PC-3 (cell line): ENCODE results near the gene GOSR1. TPM values are rescaled to one million over a fixed set of nuclear protein-coding genes. Genes with fewer than 3 reads are reported as not detected.
"Not testable (repeated sequence)": the region's sequence is repeated elsewhere in the genome, so short reads cannot be mapped to it uniquely, and the experiment has no call there.

Source experiments
- ATAC-seq: fragments of 200-7000 bp; cut with Tn5 transposase; 2 replicates; pipeline ENCODE4 v1.9.1; 2020; ENCODE audit warnings: mild to moderate bottlenecking, moderate library complexity
- BruUV-seq: library from RNA; stranded (reverse); fragments of 400-500 nt; replicated peaks from 2 replicates; lab custom pipeline; 2021; lab: Mats Ljungman, UMichigan
- CTCF ChIA-PET: fragments of 300-600 bp; sonication (Branson Sonifier 250); formaldehyde crosslinking; loops from one replicate; lab custom pipeline; 2022; ENCODE audit warnings: antibody characterized with exemption; lab: Charles Lee
- POLR2A ChIA-PET: fragments of 300-600 bp; sonication (Branson Sonifier 250); formaldehyde crosslinking; loops from one replicate; lab custom pipeline; 2022; ENCODE audit warnings: antibody characterized with exemption; ENCODE audit not compliant: unreplicated experiment; lab: Charles Lee
- DNase-seq: peaks from one replicate; pipeline ENCODE4 v3.0.0-alpha.2; 2015
- H2AFZ ChIP-seq: fragments of 300-600 bp; sonication (generic); 2 replicates; pipeline ENCODE4 v1.6.0; 2016; ENCODE audit warnings: antibody characterized with exemption, low read length
- H3F3A ChIP-seq: fragments of 300-600 bp; sonication (generic); one replicate; pipeline ENCODE4 v1.6.0; 2017; ENCODE audit warnings: antibody characterized with exemption, low read length, control low read depth, mild to moderate bottlenecking; ENCODE audit not compliant: unreplicated experiment
- H3K27ac ChIP-seq: fragments of 300-600 bp; sonication (generic); 2 replicates; pipeline ENCODE4 v1.5.1; 2016; ENCODE audit warnings: mild to moderate bottlenecking, low read length
- H3K27me3 ChIP-seq: fragments of 300-600 bp; sonication (generic); 2 replicates; pipeline ENCODE4 v1.6.1; 2016; ENCODE audit warnings: low read length, mixed read lengths
- H3K36me3 ChIP-seq: fragments of 300-600 bp; sonication (generic); 2 replicates; pipeline ENCODE4 v1.6.1; 2016; ENCODE audit warnings: low read depth, mixed run types, low read length, mixed read lengths
- H3K4me1 ChIP-seq: fragments of 300-600 bp; sonication (generic); 2 replicates; pipeline ENCODE4 v1.5.1; 2016; ENCODE audit warnings: low read length; ENCODE audit not compliant: insufficient read depth
- H3K4me2 ChIP-seq: fragments of 300-600 bp; sonication (generic); 2 replicates; pipeline ENCODE4 v1.6.0; 2016; ENCODE audit warnings: low read length
- H3K4me3 ChIP-seq: fragments of 300-600 bp; sonication (generic); 2 replicates; pipeline ENCODE4 v1.5.1; 2016; ENCODE audit warnings: mild to moderate bottlenecking, low read length, mixed read lengths
- H3K79me2 ChIP-seq: fragments of 300-600 bp; sonication (generic); 2 replicates; pipeline ENCODE4 v1.6.1; 2017; ENCODE audit warnings: low read length, mixed read lengths
- H3K9ac ChIP-seq: fragments of 300-600 bp; sonication (generic); 2 replicates; pipeline ENCODE4 v1.6.0; 2016; ENCODE audit warnings: mild to moderate bottlenecking, low read length
- H3K9me2 ChIP-seq: fragments of 300-600 bp; sonication (generic); replicated peaks from 2 replicates; pipeline ENCODE4 v1.6.1; 2016; ENCODE audit warnings: mixed run types, low read length, mixed read lengths
- H3K9me3 ChIP-seq: fragments of 300-600 bp; sonication (generic); 2 replicates; pipeline ENCODE4 v1.6.1; 2016; ENCODE audit warnings: low read length, mixed read lengths
- H4K20me1 ChIP-seq: fragments of 300-600 bp; sonication (generic); 2 replicates; pipeline ENCODE4 v1.6.1; 2016; ENCODE audit warnings: low read length, mixed read lengths
- CTCF ChIP-seq: fragments of 300-600 bp; sonication (generic); conservative IDR thresholded peaks from 2 replicates; pipeline ENCODE4 v1.5.1; 2017; ENCODE audit warnings: antibody characterized with exemption, low read depth, mild to moderate bottlenecking, low read length
- EZH2 ChIP-seq: fragments of 300-600 bp; sonication (generic); IDR thresholded peaks from one replicate; pipeline ENCODE4 v1.6.1; 2017; ENCODE audit warnings: antibody characterized with exemption, mild to moderate bottlenecking, low read length; ENCODE audit not compliant: unreplicated experiment
- EZH2phosphoT487 ChIP-seq: fragments of 300-600 bp; sonication (generic); IDR thresholded peaks from 2 replicates; pipeline ENCODE4 v1.6.1; 2018; ENCODE audit warnings: mild to moderate bottlenecking, antibody characterized with exemption, low read length, borderline replicate concordance
- intact Hi-C: fragments of 100-400 bp; cut with micrococcal nuclease; formaldehyde crosslinking; loops from 2 replicates; pipeline ENCODE4 v1.9.0; 2023
- total RNA-seq: library from RNA; depleted of rRNA; stranded (reverse); fragments of >200 nt; gene quantifications from 2 replicates; pipeline ENCODE4 v1.2.3, GENCODE V29; 2014

GOSR1 gene
- total RNA-seq, 1 experiment from 2014 or later, result 22.2 TPM

GRCh38 chr17:30552994-30553566 is 75.9 kb downstream of the GOSR1 start:
- intact Hi-C loops, result no loop called here
- Histone ChIP-seq H3K36me3 (no peaks in the 10 kb centered on the region), H3K79me2 (no peaks in the 10 kb centered on the region), H3K4me2 (no peak overlapping the region), H3K4me3 (no peak overlapping the region), H3K9me2 (no peaks in the 10 kb centered on the region), H4K20me1 (no peaks in the 10 kb centered on the region), H3K4me1 (peaks cover 15% of the 10 kb centered on the region), H3K27me3 (no peaks in the 10 kb centered on the region), H3K27ac (no peak overlapping the region), H3K9me3 (no peaks in the 10 kb centered on the region), H3K9ac (no peak overlapping the region), H3F3A (no peaks in the 10 kb centered on the region), H2AFZ (no peak overlapping the region)
- ChIA-PET CTCF (no interaction called here), POLR2A (no interaction called here)
- TF ChIP-seq CTCF (no peak), EZH2phosphoT487 (no peak), EZH2 (no peak)
- no peak for DNase-seq
- BruUV-seq, result no TSS peak
- no peak for ATAC-seq

GRCh38 chr17:30553823-30554440 is 76.7 kb downstream of the GOSR1 start:
- H4K20me1 ChIP-seq, H3K36me3 ChIP-seq, H2AFZ ChIP-seq, BruUV-seq, H3K9ac ChIP-seq, H3F3A ChIP-seq, DNase-seq, H3K27ac ChIP-seq, H3K27me3 ChIP-seq, H3K9me3 ChIP-seq, intact Hi-C loops, H3K79me2 ChIP-seq, H3K9me2 ChIP-seq, H3K4me2 ChIP-seq, ATAC-seq, POLR2A ChIA-PET, H3K4me3 ChIP-seq: not testable (repeated sequence)
- H3K4me1 ChIP-seq, result peaks cover 15% of the 10 kb centered on the region
- CTCF ChIA-PET, result interaction anchor here (0.7 kb wide), 1 partner anchor 427 kb away, joined by 14 read pairs; no protein-coding TSS in a partner anchor

GRCh38 chr17:30554839-30555751 is 77.9 kb downstream of the GOSR1 start:
- Histone ChIP-seq H3K4me2 (no peak overlapping the region), H4K20me1 (no peaks in the 10 kb centered on the region), H3K36me3 (no peaks in the 10 kb centered on the region), H3K9ac (no peak overlapping the region), H3K79me2 (no peaks in the 10 kb centered on the region), H3F3A (no peaks in the 10 kb centered on the region), H3K9me2 (no peaks in the 10 kb centered on the region), H3K4me1 (peaks cover 10% of the 10 kb centered on the region), H3K27me3 (no peaks in the 10 kb centered on the region), H3K4me3 (no peak overlapping the region), H2AFZ (no peak overlapping the region), H3K27ac (no peak overlapping the region), H3K9me3 (no peaks in the 10 kb centered on the region)
- ATAC-seq (no peak), DNase-seq (peak; percentile 34)
- intact Hi-C loops, result no loop called here
- TF ChIP-seq CTCF, result peak; percentile 42; the same call in 1 of the 2 replicates
- no peak for TF ChIP-seq EZH2
- no TSS peak for BruUV-seq
- POLR2A ChIA-PET, result no interaction called here
- CTCF ChIA-PET, result no interaction called here
